Left colon (tissue), 2 donors: ENCODE results near the gene OR8D1. TPM values are rescaled to one million over a fixed set of nuclear protein-coding genes. Genes with fewer than 3 reads are reported as not detected.

Source experiments
- ATAC-seq: fragments of 200-7000 bp; cut with Tn5 transposase; one replicate; pipeline ENCODE4 v1.9.1; 2020; ENCODE audit warnings: mild to moderate bottlenecking, moderate library complexity
- DNase-seq, 2 donors: peaks; one replicate each; pipeline ENCODE4 v3.0.0-alpha.2; 2020
- intact Hi-C, 2 donors: fragments of 100-400 bp; cut with DNase I in 1 of 2; cut with micrococcal nuclease in 1 of 2; formaldehyde crosslinking; loops; one replicate each; pipeline versions ENCODE4 v1.11.2 to v1.14.0; 2022; cut with DNase I, micrococcal nuclease
- long read RNA-seq: library from polyadenylated mRNA; unstranded; transcript quantifications from one replicate; pipeline ENCODE4 v2.0.0, GENCODE V29; 2021
- total RNA-seq, 2 donors: library from RNA; stranded (reverse); fragmentation: NEBNext Ultra II Directional; extraction: Animal tissue kit (Norgen Biotek cat#: 25700); gene quantifications; one replicate each; pipeline ENCODE4 v1.2.1, GENCODE V29; 2021
- donor health status: DM: no; HTN: no; CAD: no.
- donor health status: DM: yes; HTN: yes; CAD: no.

Gene OR8D1
- total RNA-seq: not detected
- long read RNA-seq: 0 reads

DNA sequence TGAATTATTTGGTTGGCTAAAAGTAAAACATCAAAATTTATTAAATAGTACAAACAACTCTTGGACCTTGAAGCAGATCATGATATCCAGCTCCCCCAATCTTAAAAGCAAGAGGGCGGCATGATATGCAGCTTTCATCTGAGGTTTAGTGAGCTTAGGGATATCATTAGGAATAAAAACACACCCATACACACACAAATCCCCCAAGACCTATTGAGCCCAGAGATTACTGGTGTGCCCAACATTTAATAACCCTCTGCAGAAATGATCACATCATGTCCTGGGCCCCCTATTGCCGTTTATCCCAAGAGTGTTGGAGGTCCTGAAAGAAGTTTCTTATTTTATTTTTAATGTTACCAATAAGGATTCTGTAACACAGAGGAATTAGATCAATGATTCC is at the start of gene OR8D1:
TSS of gene OR8D1 (minus strand) at position 101 of the 400 bp plus-strand sequence. CDS start 3,183 bp downstream, outside the sequence.
- intact Hi-C loops: no loop called here
- ATAC-seq: no peak
- DNase-seq: no peak

DNA sequence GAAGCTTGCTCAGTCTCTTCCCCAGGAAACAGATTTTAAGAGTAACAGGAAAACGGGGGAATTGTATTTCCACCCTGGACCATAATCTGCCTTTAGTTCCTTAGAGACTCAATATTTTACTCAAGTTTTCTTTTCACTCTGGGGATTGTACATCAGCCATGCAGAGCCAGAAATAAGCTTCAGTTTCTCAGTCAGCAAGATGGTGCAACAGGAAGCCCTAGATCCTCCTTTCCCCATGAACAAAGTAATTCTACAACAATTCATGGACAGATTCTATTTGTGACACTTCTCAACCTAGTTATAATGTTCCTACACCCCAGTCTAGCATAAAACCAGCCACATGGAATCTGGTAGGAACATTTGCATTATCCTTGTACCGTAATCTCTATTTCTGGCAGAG is 45.8 kb upstream of the OR8D1 start:
- DNase-seq (no peak), ATAC-seq (no peak)
- intact Hi-C loops: no loop called here

GRCh38 chr11:124346311-124346955 is 32.7 kb upstream of the OR8D1 start:
- ATAC-seq (no peak), DNase-seq (no peak)
- intact Hi-C loops: no loop called here

DNA sequence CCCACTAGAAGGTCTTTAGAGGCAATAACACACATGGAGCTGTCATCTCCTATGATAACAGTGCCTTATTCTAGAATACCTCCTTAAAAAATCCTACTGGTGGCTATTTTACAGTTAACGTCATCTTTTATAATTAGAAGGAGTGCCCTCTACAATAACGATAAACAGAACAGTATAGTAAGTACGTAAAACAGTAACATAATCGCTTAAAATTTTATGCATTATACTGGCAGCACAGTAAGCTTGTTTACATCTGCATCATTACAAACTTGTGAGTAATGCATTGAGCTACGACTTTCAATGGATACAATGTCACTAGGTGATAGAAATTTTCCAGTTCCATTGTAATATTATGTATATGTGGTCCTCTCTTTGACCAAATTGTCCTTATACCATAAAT is 30.6 kb upstream of the OR8D1 start:
- intact Hi-C loops: no loop called here
- no peak for DNase-seq
- no peak for ATAC-seq

GRCh38 chr11:124340142-124340447 is 26.3 kb upstream of the OR8D1 start:
- DNase-seq (no peak), ATAC-seq (no peak)
- intact Hi-C loops: no loop called here

DNA sequence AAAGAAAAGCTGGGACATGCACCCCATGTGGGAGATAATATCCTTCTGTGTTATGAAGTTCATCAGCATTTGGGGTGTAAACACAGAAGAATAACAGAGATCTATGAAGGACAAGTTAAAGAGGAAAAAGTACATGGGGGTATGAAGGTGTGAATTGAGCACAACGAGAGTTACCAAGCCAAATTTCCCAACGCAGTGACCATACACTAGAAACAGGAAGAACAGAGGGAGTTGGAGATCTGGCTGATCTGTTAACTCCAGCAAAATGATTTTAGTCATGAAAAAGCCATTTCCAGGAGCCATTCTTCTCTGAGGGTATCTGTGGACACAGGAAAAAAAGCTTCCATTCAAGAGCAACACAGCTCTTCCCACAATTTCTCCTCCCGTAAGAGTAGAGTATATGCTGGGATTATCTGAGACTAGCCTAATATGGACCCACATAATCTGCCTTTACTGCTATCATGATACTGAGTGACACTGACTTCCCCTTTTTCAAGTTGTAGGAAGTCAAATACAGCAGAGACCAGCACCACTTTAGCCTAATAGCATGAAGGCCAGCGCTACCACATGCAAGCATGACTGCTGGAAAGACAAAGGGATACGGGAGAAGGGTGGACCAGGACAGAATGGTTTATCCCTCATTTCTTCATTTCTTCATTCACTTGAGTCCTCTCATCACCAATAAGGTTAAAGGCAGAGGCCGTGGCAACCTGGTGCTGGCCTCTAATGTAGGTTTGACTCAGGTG is 25.8 kb upstream of the OR8D1 start:
- DNase-seq: no peak
- intact Hi-C loops: no loop called here
- ATAC-seq: no peak

DNA sequence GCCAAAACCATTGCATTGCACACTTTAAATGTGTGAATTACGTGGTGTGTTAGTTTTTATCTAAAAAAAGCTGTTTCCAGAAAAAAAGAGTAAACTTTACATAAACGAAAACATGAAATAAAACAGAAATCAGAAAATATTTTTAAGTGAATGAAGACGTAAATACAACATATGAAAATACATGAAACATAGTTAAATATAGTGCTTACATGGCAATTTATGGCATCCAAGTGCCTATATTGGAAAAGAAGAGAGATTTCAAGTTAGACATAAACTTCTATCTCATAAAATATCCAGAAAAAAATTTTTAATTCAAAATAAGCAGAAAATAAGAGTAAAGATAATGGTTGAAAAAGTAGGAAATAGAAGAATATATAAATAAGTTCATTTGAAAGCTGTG is 18.1 kb upstream of the OR8D1 start:
- ATAC-seq (no peak), DNase-seq (no peak)
- intact Hi-C loops: no loop called here

DNA sequence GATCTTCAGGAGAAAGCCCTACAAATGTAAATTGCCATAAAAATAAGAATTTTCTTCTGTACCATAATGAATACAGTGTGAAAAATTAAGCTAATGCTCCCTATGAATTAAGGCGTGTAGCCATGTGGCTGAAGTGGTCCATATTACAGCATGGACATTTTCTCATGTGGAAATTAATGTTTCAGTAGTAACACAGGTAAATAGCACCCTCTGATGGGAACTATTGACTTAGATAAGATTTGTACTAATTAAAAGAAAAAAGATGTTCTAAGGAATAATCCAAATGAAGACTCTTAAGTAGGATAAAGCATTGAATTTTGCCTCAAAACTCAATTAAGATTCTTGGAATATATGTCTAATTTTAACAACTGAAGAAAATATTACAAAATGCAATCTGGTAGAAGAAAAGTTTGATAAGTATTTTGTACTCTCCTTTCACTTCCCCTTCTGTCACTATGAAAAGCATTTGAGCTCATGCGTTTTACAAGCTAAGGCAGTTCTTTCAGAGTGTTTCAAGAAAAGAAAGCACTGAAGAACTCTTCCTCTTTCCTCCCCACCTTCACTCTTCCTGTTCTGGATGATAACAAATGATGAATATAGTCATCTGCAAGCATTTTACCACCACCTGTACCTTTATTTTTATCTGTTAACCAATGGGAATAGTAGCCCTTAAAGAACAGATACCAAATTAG is 16.2 kb upstream of the OR8D1 start:
- intact Hi-C loops: no loop called here
- no peak for ATAC-seq
- DNase-seq: no peak

GRCh38 chr11:124327775-124328174 is 14.0 kb upstream of the OR8D1 start:
- intact Hi-C loops: no loop called here
- ATAC-seq (no peak), DNase-seq (no peak)

GRCh38 chr11:124322356-124322755 is 8.6 kb upstream of the OR8D1 start:
- DNase-seq (no peak), ATAC-seq (peak; percentile 62)
- intact Hi-C loops: no loop called here

DNA sequence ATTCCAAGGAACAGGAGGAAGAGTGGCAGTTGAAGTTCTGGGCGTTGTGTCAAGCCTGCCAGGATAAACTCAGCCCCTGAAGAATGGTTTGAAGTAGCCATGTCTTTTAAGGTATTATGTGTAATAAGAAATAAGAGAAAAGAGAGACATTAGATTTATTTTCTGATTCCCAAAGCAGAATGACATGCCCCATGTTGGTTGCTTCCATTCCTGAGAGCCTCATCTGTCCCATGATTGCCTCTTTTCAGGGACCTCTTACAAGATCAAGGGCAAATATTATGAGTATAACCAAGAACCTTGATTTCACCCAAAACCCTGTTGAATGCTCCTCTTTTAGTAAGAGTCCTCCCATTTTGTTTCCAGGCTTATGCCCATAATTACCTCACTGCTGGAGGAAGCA is 6.3 kb upstream of the OR8D1 start, which contains the start of gene OR8D2:
TSS of gene OR8D2 (minus strand) at position 101 of the 400 bp plus-strand sequence. CDS start at position 101, 0 bp downstream.
- ATAC-seq (no peak), DNase-seq (no peak)
- intact Hi-C loops: no loop called here

GRCh38 chr11:124315052-124315451 is 1.3 kb upstream of the OR8D1 start:
- intact Hi-C loops: no loop called here
- DNase-seq (no peak), ATAC-seq (no peak)

DNA sequence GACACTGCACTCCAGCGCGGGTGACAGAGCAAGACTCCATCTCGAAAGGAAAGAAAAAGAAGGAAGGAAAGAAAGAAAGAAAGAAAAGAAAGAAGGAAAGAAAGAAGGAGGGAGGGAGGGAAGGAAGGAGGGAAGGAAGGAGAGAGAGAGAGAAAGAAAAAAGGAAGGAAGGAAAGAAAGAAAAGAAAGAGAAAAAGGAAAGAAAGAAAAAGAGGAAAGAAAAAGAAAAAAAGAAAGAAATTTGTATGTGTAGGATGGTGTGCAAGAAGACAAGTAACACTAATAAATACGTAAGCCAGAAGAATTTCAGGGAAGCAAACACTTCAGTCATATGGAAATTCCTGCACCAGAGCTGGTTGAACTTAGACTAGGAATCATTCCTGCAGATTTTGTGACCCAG is 618 bp downstream of the OR8D1 start:
- ATAC-seq (no peak), DNase-seq (no peak)
- intact Hi-C loops: no loop called here

DNA sequence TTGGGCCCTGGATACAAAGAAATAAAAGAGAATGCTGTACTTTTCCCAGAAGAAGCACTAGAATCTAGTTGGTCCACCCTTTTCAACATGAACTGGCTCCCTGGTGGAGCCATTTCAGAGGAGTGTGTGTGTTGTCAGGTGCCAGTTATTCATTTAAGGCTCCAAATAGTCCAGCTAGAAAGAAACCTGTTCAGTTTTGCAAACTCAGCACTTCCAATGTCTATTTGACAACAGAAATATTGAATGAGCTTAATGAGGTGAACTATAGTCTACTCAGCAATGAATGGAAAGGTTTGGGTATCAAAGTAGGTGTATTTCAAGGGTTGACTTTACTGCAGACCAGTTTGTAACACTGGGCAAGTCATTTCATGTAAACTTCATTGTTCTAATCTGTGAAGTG is 2.1 kb downstream of the OR8D1 start:
- intact Hi-C loops: no loop called here
- ATAC-seq (no peak), DNase-seq (no peak)

DNA sequence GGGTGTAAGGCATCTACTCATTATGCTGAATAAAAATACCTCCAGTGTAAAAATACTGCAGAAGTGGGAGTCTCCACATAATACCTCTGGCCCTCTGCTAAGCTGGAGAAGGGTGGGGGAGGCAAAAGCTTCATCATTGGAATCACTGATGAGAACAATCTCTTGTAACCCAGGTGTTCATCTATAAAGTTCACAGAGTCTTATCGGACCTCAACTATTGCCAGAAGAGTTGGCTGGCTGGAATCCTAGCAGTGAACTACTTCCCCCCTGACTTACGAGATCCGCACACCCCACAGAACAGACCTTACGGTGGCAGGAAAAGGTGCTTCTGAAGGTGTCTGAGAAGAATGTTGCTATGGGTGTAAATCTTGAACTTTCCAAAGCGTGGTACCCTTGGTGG is 2.5 kb downstream of the OR8D1 start:
- intact Hi-C loops: no loop called here
- no peak for ATAC-seq

DNA sequence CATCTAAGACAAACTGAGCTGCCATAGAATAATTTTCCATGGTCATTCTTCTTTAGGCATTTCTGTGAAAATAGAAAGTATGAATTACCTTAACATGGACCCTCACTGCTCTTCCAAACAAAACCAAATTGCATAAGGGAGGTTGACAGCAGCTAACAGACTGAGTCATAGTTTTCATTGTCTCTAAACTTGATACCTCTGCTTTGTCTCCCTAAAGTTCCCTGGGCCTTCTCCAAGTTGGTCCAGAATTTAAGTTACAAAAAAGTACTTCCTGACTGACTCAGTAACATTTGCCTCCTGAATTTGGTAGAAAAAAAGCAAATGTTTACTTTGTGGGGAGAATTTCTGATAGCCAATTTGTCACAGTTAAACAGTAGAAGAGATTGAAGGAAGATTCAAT is 3.0 kb downstream of the OR8D1 start:
- no peak for ATAC-seq
- DNase-seq: no peak
- intact Hi-C loops: no loop called here

More for the DNA sequence above, 2.5 kb downstream of the OR8D1 start:
- DNase-seq: no peak

- peak; percentile 26 for ATAC-seq
Measured at GRCh38 chr11:124307093-124307492, 6.7 kb downstream of the OR8D1 start.

GRCh38 chr11:124302347-124303125 is 11.2 kb downstream of the OR8D1 start:
- intact Hi-C loops: no loop called here
- ATAC-seq (no peak), DNase-seq (no peak)

More at GRCh38 chr11:124307093-124307492, 6.7 kb downstream of the OR8D1 start:
- DNase-seq: no peak
- intact Hi-C loops: no loop called here

GRCh38 chr11:124301548-124301947 is 12.2 kb downstream of the OR8D1 start:
- ATAC-seq (no peak), DNase-seq (no peak)
- intact Hi-C loops: no loop called here
